HepG2 (cell line): Measurements from ENCODE around the gene TOP1. TPM values are rescaled to one million over a fixed set of nuclear protein-coding genes. Genes with fewer than 3 reads are reported as not detected.

Experiments used
- ATF6 ChIP-seq: sonication (generic); formaldehyde crosslinking; conservative IDR thresholded peaks from 2 replicates; pipeline ENCODE4 v1.4.0; 2020; ENCODE audit warnings: missing genetic modification reagents
- FOXP4 ChIP-seq: sonication (generic); formaldehyde crosslinking; IDR thresholded peaks from 2 replicates; pipeline ENCODE4 v1.4.0; 2020; ENCODE audit warnings: missing genetic modification reagents
- GLI4 ChIP-seq: sonication (generic); formaldehyde crosslinking; IDR thresholded peaks from 2 replicates; pipeline ENCODE4 v1.5.1; 2020; ENCODE audit warnings: missing genetic modification reagents, mild to moderate bottlenecking, moderate library complexity, borderline replicate concordance
- GLMP ChIP-seq: sonication (generic); formaldehyde crosslinking; IDR thresholded peaks from 2 replicates; pipeline ENCODE4 v1.9.0; 2021; ENCODE audit warnings: missing genetic modification reagents, mild to moderate bottlenecking, borderline replicate concordance
- KAT7 ChIP-seq: IDR thresholded peaks from 2 replicates; pipeline ENCODE4 v1.6.1; 2018; ENCODE audit warnings: borderline replicate concordance, missing compliant biosample characterization
- KDM3A ChIP-seq: IDR thresholded peaks from 2 replicates; pipeline ENCODE4 v1.6.1; 2018; ENCODE audit warnings: low read depth, missing compliant biosample characterization
- MATR3 ChIP-seq: sonication (generic); formaldehyde crosslinking; IDR thresholded peaks from 2 replicates; pipeline ENCODE4 v1.4.0; 2020; ENCODE audit warnings: missing genetic modification reagents
- NFYC ChIP-seq: IDR thresholded peaks from 2 replicates; pipeline ENCODE4 v1.6.1; 2016; ENCODE audit warnings: missing genetic modification reagents, missing compliant biosample characterization
- RORA ChIP-seq: sonication (generic); formaldehyde crosslinking; IDR thresholded peaks from 2 replicates; pipeline ENCODE4 v1.5.0; 2020; ENCODE audit warnings: mild to moderate bottlenecking, missing genetic modification reagents, moderate library complexity
- THYN1 ChIP-seq: sonication (generic); formaldehyde crosslinking; IDR thresholded peaks from 2 replicates; pipeline ENCODE4 v1.8.1; 2023; ENCODE audit warnings: low read depth, mild to moderate bottlenecking, moderate library complexity, missing genetic modification reagents, borderline replicate concordance
- UBTF ChIP-seq: sonication (generic); formaldehyde crosslinking; IDR thresholded peaks from 2 replicates; pipeline ENCODE4 v1.4.0; 2020; ENCODE audit warnings: mild to moderate bottlenecking, missing genetic modification reagents
- ZFAT ChIP-seq: sonication (generic); formaldehyde crosslinking; conservative IDR thresholded peaks from 2 replicates; pipeline ENCODE4 v1.8.1; 2023; ENCODE audit warnings: missing genetic modification reagents, inconsistent platforms
- ZNF430 ChIP-seq: sonication (generic); formaldehyde crosslinking; IDR thresholded peaks from 2 replicates; pipeline ENCODE4 v1.9.0; 2021; ENCODE audit warnings: mild to moderate bottlenecking, missing genetic modification reagents
- ZNF556 ChIP-seq: sonication (generic); formaldehyde crosslinking; IDR thresholded peaks from 2 replicates; pipeline ENCODE4 v1.4.0; 2020; ENCODE audit warnings: mild to moderate bottlenecking, missing genetic modification reagents, borderline replicate concordance
- ZNF670 ChIP-seq: sonication (generic); formaldehyde crosslinking; IDR thresholded peaks from 2 replicates; pipeline ENCODE4 v1.8.0; 2022; ENCODE audit warnings: mild to moderate bottlenecking, missing genetic modification reagents, borderline replicate concordance
- ZNF710 ChIP-seq: sonication (generic); formaldehyde crosslinking; IDR thresholded peaks from 2 replicates; pipeline ENCODE4 v1.5.0; 2020; ENCODE audit warnings: mild to moderate bottlenecking, missing genetic modification reagents, borderline replicate concordance
- ZNF83 ChIP-seq: sonication (generic); formaldehyde crosslinking; IDR thresholded peaks from 2 replicates; pipeline ENCODE4 v1.4.0; 2020; ENCODE audit warnings: missing genetic modification reagents, mild to moderate bottlenecking, borderline replicate concordance
- ZSCAN9 ChIP-seq: IDR thresholded peaks from 2 replicates; pipeline ENCODE4 v1.6.1; 2016; ENCODE audit warnings: borderline replicate concordance
- polyA plus RNA-seq, 8 experiments: library from polyadenylated mRNA; depleted of rRNA in 3 of 8; stranded (reverse) in 7 of 8; unstranded in 1 of 8; fragments of >200 nt; fragmentation: Illumina TruSeq in 4 of 8; extraction: Trizol in 4 of 8; gene quantifications; 2 replicates each; pipeline versions ENCODE4 v1.2.1 to v1.2.3, GENCODE V29; 2011 to 2016; ENCODE audit warnings: low read depth in 4 of 8, missing spikeins in 1 of 8, mixed read lengths in 1 of 8; ENCODE audit not compliant: insufficient read depth in 1 of 8
- total RNA-seq, 5 experiments: library from RNA; depleted of rRNA; stranded (reverse); fragments of >200 nt; fragmentation: Illumina TruSeq; extraction: Trizol; gene quantifications; 2 replicates each; pipeline ENCODE4 v1.2.3, GENCODE V29; 2016; ENCODE audit warnings: low read depth in 1 of 5

TOP1 gene
- total and polyA plus RNA-seq, 2 of the 13 experiments (the other 11 are each of a cell fraction or from before 2014, with no cell fraction given), result 10.2 to 19.4 TPM

GRCh38 chr20:41029150-41029901 is 704 bp downstream of the TOP1 start (continued):
- 0 out of 2 replicates have a peak, but pooled peaks have one; percentile 3 for TF ChIP-seq ATF6
- TF ChIP-seq MATR3, result no peak
- no peak for TF ChIP-seq ZSCAN9 (CRISPR knock-in tag)
- TF ChIP-seq RORA (CRISPR knock-in tag), result no peak
- TF ChIP-seq ZFAT (CRISPR knock-in tag), result peak; percentile 59
- 0 out of 2 replicates have a peak, but pooled peaks have one; percentile 2 for TF ChIP-seq ZNF430 (CRISPR knock-in tag)
- TF ChIP-seq GLMP (CRISPR knock-in tag), result no peak
- TF ChIP-seq GLI4 (CRISPR knock-in tag), result 0 out of 2 replicates have a peak, but pooled peaks have one; percentile 16
- peak; percentile 71; the same call in 1 of the 2 replicates for TF ChIP-seq ZNF670 (CRISPR knock-in tag)
- peak; percentile 14; the same call in 1 of the 2 replicates for TF ChIP-seq ZNF556 (CRISPR knock-in tag)
- TF ChIP-seq ZNF710, result no peak
- TF ChIP-seq NFYC, result no peak
- TF ChIP-seq FOXP4, result no peak
- no peak for TF ChIP-seq THYN1 (CRISPR knock-in tag)
- TF ChIP-seq KAT7 (CRISPR knock-in tag), result 0 out of 2 replicates have a peak, but pooled peaks have one; percentile 17
- peak; percentile 66; the same call in 1 of the 2 replicates for TF ChIP-seq UBTF
- TF ChIP-seq ZNF83 (CRISPR knock-in tag), result 0 out of 2 replicates have a peak, but pooled peaks have one; percentile 23
- 0 out of 2 replicates have a peak, but pooled peaks have one; percentile 44 for TF ChIP-seq KDM3A
